ENCODE results near the gene SP7.
"Not testable (repeated sequence)": the region's sequence is repeated elsewhere in the genome, so short reads cannot be mapped to it uniquely, and the experiment has no call there.

Gene SP7

DNA sequence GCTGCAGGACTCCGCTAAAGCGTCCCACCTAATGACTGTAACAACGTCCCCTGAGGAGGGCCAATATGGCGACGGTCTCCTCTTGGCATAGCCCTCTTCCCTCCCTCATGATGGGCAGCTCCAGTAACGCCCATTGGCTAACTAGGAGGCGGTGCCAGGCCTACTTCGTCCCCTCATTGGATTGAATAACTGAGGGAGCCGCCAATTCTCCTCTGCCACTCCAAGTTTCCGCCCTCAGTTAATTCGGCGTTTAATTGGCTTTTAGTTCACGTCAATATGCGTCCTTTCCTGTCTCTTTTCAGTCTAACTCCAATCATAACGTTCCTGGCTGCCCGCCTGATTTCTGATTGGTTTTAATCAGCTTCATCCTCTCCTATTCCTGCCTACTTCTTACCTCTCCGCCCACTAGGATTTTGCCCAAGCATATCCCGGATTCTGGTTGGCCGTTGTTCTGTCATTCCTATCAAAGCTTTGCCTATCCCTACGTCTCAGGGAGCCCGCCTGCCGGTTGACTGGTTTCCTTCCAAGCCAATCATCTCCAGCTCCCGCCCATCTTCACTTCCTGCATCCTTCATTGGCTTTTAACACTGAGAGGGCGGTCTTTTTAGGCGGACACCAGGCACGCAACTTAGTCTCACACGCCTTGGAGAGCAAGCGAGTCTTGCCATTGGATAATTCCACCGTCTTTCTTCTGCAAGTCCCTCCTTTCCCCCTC is 43.4 kb upstream of the SP7 start:
- peak overlapping the region; percentile 42 for H3K4me3 ChIP-seq (ENCODE audit: control insufficient read depth, low read depth, low read length)
- TF ChIP-seq, protein P1, sequence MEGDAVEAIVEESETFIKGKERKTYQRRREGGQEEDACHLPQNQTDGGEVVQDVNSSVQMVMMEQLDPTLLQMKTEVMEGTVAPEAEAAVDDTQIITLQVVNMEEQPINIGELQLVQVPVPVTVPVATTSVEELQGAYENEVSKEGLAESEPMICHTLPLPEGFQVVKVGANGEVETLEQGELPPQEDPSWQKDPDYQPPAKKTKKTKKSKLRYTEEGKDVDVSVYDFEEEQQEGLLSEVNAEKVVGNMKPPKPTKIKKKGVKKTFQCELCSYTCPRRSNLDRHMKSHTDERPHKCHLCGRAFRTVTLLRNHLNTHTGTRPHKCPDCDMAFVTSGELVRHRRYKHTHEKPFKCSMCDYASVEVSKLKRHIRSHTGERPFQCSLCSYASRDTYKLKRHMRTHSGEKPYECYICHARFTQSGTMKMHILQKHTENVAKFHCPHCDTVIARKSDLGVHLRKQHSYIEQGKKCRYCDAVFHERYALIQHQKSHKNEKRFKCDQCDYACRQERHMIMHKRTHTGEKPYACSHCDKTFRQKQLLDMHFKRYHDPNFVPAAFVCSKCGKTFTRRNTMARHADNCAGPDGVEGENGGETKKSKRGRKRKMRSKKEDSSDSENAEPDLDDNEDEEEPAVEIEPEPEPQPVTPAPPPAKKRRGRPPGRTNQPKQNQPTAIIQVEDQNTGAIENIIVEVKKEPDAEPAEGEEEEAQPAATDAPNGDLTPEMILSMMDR (conservative IDR thresholded peaks at IDR 0.05; ENCODE audit: control insufficient read depth, insufficient read depth, low read depth, low read length) = no peak
- DNase-seq (ENCODE audit: low read depth) = peak; percentile 100

DNA sequence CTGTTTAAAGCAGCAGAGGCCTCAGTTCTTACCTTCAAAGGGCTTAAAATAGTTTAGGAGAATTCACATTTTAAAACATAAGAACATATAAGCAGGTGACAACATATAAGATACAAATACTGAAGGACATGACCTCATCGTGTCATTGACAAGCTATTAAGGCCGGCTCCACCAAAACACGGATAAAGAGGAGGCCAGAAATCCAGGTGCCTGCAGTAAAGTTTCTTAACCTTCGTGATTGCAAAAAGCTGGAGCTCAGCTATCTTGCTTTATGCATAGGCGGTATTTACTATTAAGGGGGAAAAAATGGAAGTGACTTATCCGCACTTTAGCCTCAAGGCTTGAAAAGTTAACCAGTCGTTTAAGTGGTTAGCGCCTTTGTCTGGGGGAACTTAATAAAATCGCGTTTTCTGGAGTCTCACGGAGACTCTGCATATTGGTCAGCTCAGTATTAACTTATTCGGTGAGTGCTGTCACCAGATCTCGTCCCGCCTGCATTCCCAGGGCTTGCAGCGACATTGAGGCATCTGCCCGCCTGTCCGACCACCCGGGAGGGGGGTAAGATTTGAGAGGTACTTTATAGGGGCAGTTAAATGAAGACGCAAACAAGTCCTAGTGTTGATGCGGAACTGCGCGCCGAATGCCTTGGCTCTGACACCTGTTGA is 42.7 kb upstream of the SP7 start:
- peak overlapping the region; percentile 42 for H3K4me3 ChIP-seq (ENCODE audit: control insufficient read depth, low read depth, low read length)
- DNase-seq (ENCODE audit: low read depth) = no peak
- TF ChIP-seq, protein P1 (conservative IDR thresholded peaks at IDR 0.05; ENCODE audit: control insufficient read depth, insufficient read depth, low read depth, low read length) = no peak

GRCh38 chr12:53378222-53378621 is 42.1 kb upstream of the SP7 start:
- no peak for DNase-seq (ENCODE audit: low read depth)
- no peak overlapping the region for H3K4me3 ChIP-seq (ENCODE audit: control insufficient read depth, low read depth, low read length)
- TF ChIP-seq, protein P1 (conservative IDR thresholded peaks at IDR 0.05; ENCODE audit: control insufficient read depth, insufficient read depth, low read depth, low read length) = no peak

DNA sequence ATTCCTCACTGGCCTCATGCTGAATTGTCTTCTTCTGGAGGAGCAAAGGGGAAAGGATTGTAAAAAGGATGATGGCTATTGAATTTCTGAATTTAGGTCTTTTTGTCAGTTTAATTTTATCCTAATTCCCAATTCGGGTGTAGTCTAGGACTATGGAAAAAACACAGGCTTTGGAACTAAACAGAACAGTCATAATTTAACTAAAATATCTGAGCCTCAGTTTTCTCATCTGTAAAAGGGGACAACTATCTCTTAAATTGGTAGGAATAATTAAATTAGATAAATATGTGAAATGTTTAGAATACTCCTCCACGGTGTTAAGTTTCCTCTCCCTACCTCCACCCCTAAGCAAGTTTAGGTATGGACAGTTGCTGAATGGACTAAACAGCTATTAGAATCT is 40.6 kb upstream of the SP7 start:
- DNase-seq (ENCODE audit: low read depth) = no peak
- no peak overlapping the region for H3K4me3 ChIP-seq (ENCODE audit: control insufficient read depth, low read depth, low read length)
- TF ChIP-seq, protein P1 (conservative IDR thresholded peaks at IDR 0.05; ENCODE audit: control insufficient read depth, insufficient read depth, low read depth, low read length) = no peak

DNA sequence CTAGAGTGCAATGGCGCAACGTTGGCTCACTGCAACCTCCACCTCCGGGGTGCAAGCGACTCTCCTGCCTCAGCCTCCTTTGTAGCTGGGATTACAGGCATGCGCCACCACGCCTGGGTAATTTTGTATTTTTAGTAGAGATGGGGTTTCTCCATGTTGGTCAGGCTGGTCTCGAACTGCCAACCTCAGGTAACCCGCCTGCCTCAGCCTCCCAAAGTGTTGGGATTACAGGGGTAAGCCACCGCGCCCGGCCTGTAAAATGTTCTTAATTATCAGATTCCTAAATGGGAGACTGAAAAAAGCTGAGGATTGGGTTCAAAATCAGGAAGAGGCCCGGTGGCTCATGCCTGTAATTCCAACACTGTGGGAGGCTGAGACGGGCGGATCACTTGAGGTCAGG is 38.1 kb upstream of the SP7 start:
- H3K4me3 ChIP-seq (ENCODE audit: control insufficient read depth, low read depth, low read length); DNase-seq (ENCODE audit: low read depth): not testable (repeated sequence)

GRCh38 chr12:53373554-53374133 is 37.5 kb upstream of the SP7 start:
- not testable (repeated sequence) for H3K4me3 ChIP-seq (ENCODE audit: control insufficient read depth, low read depth, low read length); DNase-seq (ENCODE audit: low read depth)

DNA sequence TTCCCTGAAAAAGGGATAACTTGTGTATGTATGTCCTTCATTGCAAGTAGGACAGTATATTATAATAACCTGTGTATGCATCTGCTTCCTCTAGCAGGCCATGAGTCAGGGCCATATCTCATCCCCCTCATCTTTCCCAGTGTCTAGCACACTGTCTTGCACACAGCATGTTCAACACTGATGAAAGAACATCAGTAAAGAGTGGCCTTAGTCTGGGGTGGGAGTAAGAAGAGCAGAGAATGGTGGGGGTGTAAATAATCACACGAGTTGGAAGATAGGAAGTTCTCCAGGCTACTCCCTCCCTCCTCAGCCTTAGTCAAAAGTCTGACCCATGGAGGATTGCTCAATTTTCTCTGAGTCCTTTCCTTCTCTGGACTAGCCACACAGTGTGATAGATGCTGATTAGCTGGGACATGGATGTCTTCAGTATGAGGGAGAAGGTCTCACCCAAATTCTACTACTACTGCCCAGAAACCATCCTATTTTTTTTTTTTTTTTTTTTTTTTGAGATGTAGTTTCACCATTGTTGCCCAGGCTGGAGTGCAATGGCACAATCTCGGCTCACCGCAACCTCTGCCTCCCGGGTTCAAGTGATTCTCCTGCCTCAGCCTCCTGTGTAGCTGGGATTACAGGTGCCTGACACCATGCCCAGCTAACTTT is 29.2 kb upstream of the SP7 start:
- H3K4me3 ChIP-seq (ENCODE audit: control insufficient read depth, low read depth, low read length) = no peak overlapping the region
- TF ChIP-seq, protein P1 (conservative IDR thresholded peaks at IDR 0.05; ENCODE audit: control insufficient read depth, insufficient read depth, low read depth, low read length) = no peak

DNA sequence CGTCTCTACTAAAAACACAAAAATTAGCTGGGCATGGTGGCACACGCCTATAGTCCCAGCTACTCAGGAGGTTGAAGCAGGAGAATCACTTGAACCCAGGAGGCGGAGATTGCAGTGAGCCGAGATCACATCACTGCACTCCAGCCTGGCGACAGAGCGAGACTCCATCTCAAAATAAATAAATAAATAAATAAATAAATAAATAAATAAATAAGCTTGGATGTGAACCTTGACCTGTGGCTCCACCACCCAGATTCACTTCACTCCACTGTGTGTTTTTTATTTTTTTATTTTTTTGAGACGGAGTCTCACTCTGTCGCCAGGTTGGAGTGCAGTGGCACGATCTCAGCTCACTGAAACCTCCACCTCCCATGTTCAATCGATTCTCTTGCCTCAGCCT is 25.5 kb upstream of the SP7 start:
- DNase-seq (ENCODE audit: low read depth); H3K4me3 ChIP-seq (ENCODE audit: control insufficient read depth, low read depth, low read length): not testable (repeated sequence)

More for the DNA sequence above, 29.2 kb upstream of the SP7 start:
- DNase-seq (ENCODE audit: low read depth) = peak; percentile 76

Measured in fibroblast of mammary gland (primary cell).